PC-3 (cell line): Measurements from ENCODE around the gene TOMM22.

ENCODE experiments used
- CTCF ChIP-seq: fragments of 300-600 bp; sonication (generic); conservative IDR thresholded peaks from 2 replicates; pipeline ENCODE4 v1.5.1; 2017; ENCODE audit warnings: antibody characterized with exemption, low read depth, mild to moderate bottlenecking, low read length
- EZH2 ChIP-seq: fragments of 300-600 bp; sonication (generic); IDR thresholded peaks from one replicate; pipeline ENCODE4 v1.6.1; 2017; ENCODE audit warnings: antibody characterized with exemption, mild to moderate bottlenecking, low read length; ENCODE audit not compliant: unreplicated experiment
- EZH2phosphoT487 ChIP-seq: fragments of 300-600 bp; sonication (generic); IDR thresholded peaks from 2 replicates; pipeline ENCODE4 v1.6.1; 2018; ENCODE audit warnings: mild to moderate bottlenecking, antibody characterized with exemption, low read length, borderline replicate concordance

GRCh38 chr22:38694940-38695339 is 13.2 kb downstream of the TOMM22 start:
- TF ChIP-seq CTCF, result no peak
- TF ChIP-seq EZH2, result no peak
- TF ChIP-seq EZH2phosphoT487, result no peak
